HepG2 (cell line): ENCODE data around the gene KDM1B. TPM values are rescaled to one million over a fixed set of nuclear protein-coding genes. Genes with fewer than 3 reads are reported as not detected.

Experiments
- ATAC-seq: fragments of 200-7000 bp; cut with Tn5 transposase; 3 replicates; pipeline ENCODE4 v1.9.1; 2020; ENCODE audit warnings: mild to moderate bottlenecking, moderate library complexity
- BruUV-seq: library from RNA; stranded (reverse); fragments of 400-500 nt; replicated peaks from 2 replicates; lab custom pipeline; 2021; lab: Mats Ljungman, UMichigan
- CTCF ChIA-PET: fragments of 300-600 bp; formaldehyde crosslinking; extraction: SDS; loops from one replicate; lab custom pipeline; 2021; ENCODE audit warnings: low total read pairs, inconsistent platforms, low intra/inter-chr PET ratio; lab: Yijun Ruan, JAX
- POLR2A ChIA-PET: fragments of 350-600 bp; sonication (Branson Sonifier 250); formaldehyde crosslinking; loops from one replicate; lab custom pipeline; 2020; ENCODE audit warnings: antibody characterized with exemption, inconsistent platforms; lab: Yijun Ruan, JAX
- DNase-seq: peaks from one replicate; pipeline ENCODE4 v3.0.0-alpha.2; 2015; ENCODE audit warnings: low spot score
- FAIRE-seq: peaks from 3 replicates; lab custom pipeline; 2011; peaks lifted over from hg19 to GRCh38; lab: Jason Lieb, UNC
- H2AFZ ChIP-seq: one replicate; pipeline ENCODE4 v1.6.1; 2011; ENCODE audit warnings: low read length, inconsistent platforms
- H3K27ac ChIP-seq: fragments of 300-600 bp; 3 replicates; pipeline ENCODE4 v1.8.0; 2011; ENCODE audit warnings: mixed run types, mild to moderate bottlenecking, mixed read lengths, low read length, inconsistent platforms; ENCODE audit not compliant: insufficient read depth; ENCODE audit errors: extremely low read length
- H3K27me3 ChIP-seq, 2 experiments: fragments of 200-600 bp in 1 of 2; 2 replicates in 1 of 2; 3 replicates in 1 of 2; pipeline versions ENCODE4 v1.6.0 to v1.8.0; 2011; ENCODE audit warnings: low read length in 2 of 2, mild to moderate bottlenecking in 2 of 2, moderate library complexity in 2 of 2, inconsistent platforms in 1 of 2; ENCODE audit not compliant: insufficient read depth in 2 of 2, control insufficient read depth in 1 of 2
- H3K36me3 ChIP-seq, 2 experiments: fragments of 200-600 bp in 1 of 2; replicated peaks in 1 of 2; 2 replicates in 1 of 2; 3 replicates in 1 of 2; pipeline versions ENCODE4 v1.5.1 to v1.8.0; 2011; ENCODE audit warnings: low read length in 2 of 2, inconsistent platforms in 1 of 2; ENCODE audit not compliant: insufficient read depth in 2 of 2, control insufficient read depth in 1 of 2
- H3K4me1 ChIP-seq: 2 replicates; pipeline ENCODE4 v1.5.1; 2012; ENCODE audit warnings: low read length, inconsistent platforms; ENCODE audit not compliant: insufficient read depth
- H3K4me2 ChIP-seq: 2 replicates; pipeline ENCODE4 v1.6.0; 2011; ENCODE audit warnings: low read depth, low read length, inconsistent platforms
- H3K4me3 ChIP-seq, 3 experiments: fragments of 200-600 bp in 1 of 3; sonication (generic), shearing (Covaris generic) in 1 of 3; replicated peaks in 1 of 3; 2 replicates each; pipeline ENCODE4 v1.5.1; 2011 to 2016; ENCODE audit warnings: low read length in 3 of 3, inconsistent platforms in 2 of 3, low read depth in 2 of 3, mild to moderate bottlenecking in 2 of 3, control low read depth in 1 of 3, mixed read lengths in 1 of 3; ENCODE audit not compliant: insufficient read depth in 1 of 3
- H3K79me2 ChIP-seq: one replicate; pipeline ENCODE4 v1.6.1; 2011; ENCODE audit warnings: low read length, inconsistent platforms; ENCODE audit not compliant: insufficient read depth
- H3K9ac ChIP-seq: 2 replicates; pipeline ENCODE4 v1.6.0; 2011; ENCODE audit warnings: mild to moderate bottlenecking, low read depth, low read length, inconsistent platforms; ENCODE audit not compliant: insufficient read depth
- H3K9me3 ChIP-seq: 2 replicates; pipeline ENCODE4 v1.5.1; 2012; ENCODE audit warnings: mild to moderate bottlenecking, low read length
- H4K20me1 ChIP-seq: 2 replicates; pipeline ENCODE4 v1.6.0; 2011; ENCODE audit warnings: inconsistent platforms, mild to moderate bottlenecking, low read length, moderate library complexity; ENCODE audit not compliant: insufficient read depth
- CBX1 ChIP-seq: IDR thresholded peaks from one replicate; pipeline ENCODE4 v1.6.1; 2016; ENCODE audit warnings: antibody characterized with exemption, low read depth
- DNMT3B ChIP-seq: conservative IDR thresholded peaks from 2 replicates; pipeline ENCODE4 v1.6.1; 2016; ENCODE audit warnings: missing biosample characterization, control low read depth
- ELF4 ChIP-seq: sonication (generic); formaldehyde crosslinking; IDR thresholded peaks from 2 replicates; pipeline ENCODE4 v1.5.0; 2020; ENCODE audit warnings: missing genetic modification reagents, mild to moderate bottlenecking, moderate library complexity, borderline replicate concordance
- EP300 ChIP-seq, 3 experiments: sonication (generic) in 1 of 3; formaldehyde crosslinking in 1 of 3; IDR thresholded peaks; 2 replicates each; pipeline versions ENCODE4 v1.5.1 to v1.6.1; 2011 to 2020; ENCODE audit warnings: low read depth in 2 of 3, low read length in 2 of 3, borderline replicate concordance in 1 of 3, improper control_type of control experiment in 1 of 3, mild to moderate bottlenecking in 1 of 3, missing genetic modification reagents in 1 of 3, moderate library complexity in 1 of 3
- FOSL2 ChIP-seq: sonication (generic); formaldehyde crosslinking; IDR thresholded peaks from 2 replicates; pipeline ENCODE4 v1.4.0; 2020; ENCODE audit warnings: missing genetic modification reagents
- FOXP1 ChIP-seq, 2 experiments: fragments of 450-650 bp in 1 of 2; IDR thresholded peaks; 2 replicates each; pipeline ENCODE4 v1.6.1; 2017 to 2018; ENCODE audit warnings: antibody characterized with exemption in 1 of 2
- JUND ChIP-seq: sonication (generic); formaldehyde crosslinking; IDR thresholded peaks from 2 replicates; pipeline ENCODE4 v1.8.0; 2022; ENCODE audit warnings: mild to moderate bottlenecking, missing genetic modification reagents
- LCORL ChIP-seq, 2 experiments: fragments of 450-650 bp in 1 of 2; sonication (generic) in 1 of 2; formaldehyde crosslinking in 1 of 2; IDR thresholded peaks; 2 replicates each; pipeline versions ENCODE4 v1.5.0 to v1.6.1; 2017 to 2020; ENCODE audit warnings: antibody characterized with exemption in 1 of 2, missing genetic modification reagents in 1 of 2
- MATR3 ChIP-seq: sonication (generic); formaldehyde crosslinking; IDR thresholded peaks from 2 replicates; pipeline ENCODE4 v1.4.0; 2020; ENCODE audit warnings: missing genetic modification reagents
- TCF7 ChIP-seq: sonication (generic); IDR thresholded peaks from 2 replicates; pipeline ENCODE4 v1.6.1; 2016; ENCODE audit warnings: antibody characterized with exemption, low read depth
- THAP11 ChIP-seq: IDR thresholded peaks from 2 replicates; pipeline ENCODE4 v1.6.1; 2016; ENCODE audit warnings: missing biosample characterization, missing genetic modification reagents
- ZNF20 ChIP-seq: sonication (generic); formaldehyde crosslinking; IDR thresholded peaks from 2 replicates; pipeline ENCODE4 v1.4.0; 2020; ENCODE audit warnings: mild to moderate bottlenecking, moderate library complexity, missing genetic modification reagents
- ZNF891 ChIP-seq: sonication (generic); formaldehyde crosslinking; IDR thresholded peaks from 2 replicates; pipeline ENCODE4 v1.5.0; 2020; ENCODE audit warnings: mild to moderate bottlenecking, missing genetic modification reagents
- WGBS: methylation state at CpG from one replicate; pipeline ENCODE4 v1.1.6; 2017; ENCODE audit warnings: low lambda C conversion rate; 5-methylcytosine and 5-hydroxymethylcytosine counted together
- in situ Hi-C: cut with HindIII; loops from 2 replicates; pipeline ENCODE4 v1.10.0; 2017; ENCODE audit warnings: low pct_unique_long_range_greater_than_20kb; ENCODE audit not compliant: extremely low pct_ligation_motif_present
- intact Hi-C: fragments of 100-400 bp; cut with micrococcal nuclease; formaldehyde crosslinking; loops from one replicate; pipeline ENCODE4 v1.10.0; 2022; ENCODE audit not compliant: unreplicated experiment
- polyA plus RNA-seq, 8 experiments: library from polyadenylated mRNA; depleted of rRNA in 3 of 8; stranded (reverse) in 7 of 8; unstranded in 1 of 8; fragments of >200 nt; fragmentation: Illumina TruSeq in 4 of 8; extraction: Trizol in 4 of 8; gene quantifications; 2 replicates each; pipeline versions ENCODE4 v1.2.1 to v1.2.3, GENCODE V29; 2011 to 2016; ENCODE audit warnings: low read depth in 4 of 8, missing spikeins in 1 of 8, mixed read lengths in 1 of 8; ENCODE audit not compliant: insufficient read depth in 1 of 8
- total RNA-seq, 5 experiments: library from RNA; depleted of rRNA; stranded (reverse); fragments of >200 nt; fragmentation: Illumina TruSeq; extraction: Trizol; gene quantifications; 2 replicates each; pipeline ENCODE4 v1.2.3, GENCODE V29; 2016; ENCODE audit warnings: low read depth in 1 of 5

Gene KDM1B
- total and polyA plus RNA-seq, 2 of the 13 experiments (the other 11 are each of a cell fraction or from before 2014, with no cell fraction given): 9.8 to 13.2 TPM

GRCh38 chr6:18240230-18240629, 85.0 kb downstream of the KDM1B start:
- H3K27me3 ChIP-seq: no peaks in the 10 kb centered on the region
- POLR2A ChIA-PET: no interaction called here
- no peaks in the 10 kb centered on the region for H4K20me1 ChIP-seq
- peaks cover 10% of the 10 kb centered on the region for H3K79me2 ChIP-seq
- peaks cover 27% of the 10 kb centered on the region for H3K4me1 ChIP-seq
- no peak overlapping the region for H3K9ac ChIP-seq
- no peak overlapping the region for H3K4me3 ChIP-seq
- CTCF ChIA-PET: no interaction called here
- H3K9me3 ChIP-seq: no peaks in the 10 kb centered on the region
- H3K27ac ChIP-seq: no peak overlapping the region
- DNase-seq (no peak), ATAC-seq (no peak), FAIRE-seq (no peak)
- H3K36me3 ChIP-seq: peaks cover 21 to 75% of the 10 kb centered on the region in 2 experiments
- intact Hi-C loops: no loop called here
- no peak overlapping the region for H3K4me2 ChIP-seq
- 76% methylated on average over 2 of the region's 2 CpGs for WGBS
- no peak overlapping the region for H2AFZ ChIP-seq
- in situ Hi-C loops: no loop called here
- no peak for TF ChIP-seq MATR3
- no peak for TF ChIP-seq ZNF20
- TF ChIP-seq DNMT3B (CRISPR knock-in tag): no peak
- no peak for TF ChIP-seq JUND (CRISPR knock-in tag)
- TF ChIP-seq CBX1: no peak
- BruUV-seq: no TSS peak

- CTCF ChIA-PET: no interaction called here
- 77% methylated on average over 1 of the region's 1 CpG for WGBS
- Histone ChIP-seq H3K9me3 (no peaks in the 10 kb centered on the region), H3K4me3 (no peak overlapping the region), H4K20me1 (no peaks in the 10 kb centered on the region), H2AFZ (no peak overlapping the region), H3K27ac (peak overlapping the region; percentile 7), H3K27me3 (no peaks in the 10 kb centered on the region), H3K9ac (no peak overlapping the region), H3K4me1 (peaks cover 27% of the 10 kb centered on the region), H3K4me2 (no peak overlapping the region), H3K36me3 (peaks cover 20 to 74% of the 10 kb centered on the region in 2 experiments), H3K79me2 (peaks cover 10% of the 10 kb centered on the region)
- ATAC-seq: peak; percentile 24; the same call in 1 of the 3 replicates
- intact Hi-C loops: no loop called here
- FAIRE-seq: no peak
- in situ Hi-C loops: no loop called here
- peak; percentile 43 for DNase-seq
- BruUV-seq: TSS peak; percentile 3
- POLR2A ChIA-PET: interaction anchor here (1.1 kb wide), 1 partner anchor 23 kb away, joined by 3 read pairs; the partner anchor contains the start of gene DEK
- no peak for TF ChIP-seq ELF4 (CRISPR knock-in tag)
- no peak for TF ChIP-seq FOXP1 (IDR thresholded peaks at IDR 0.05)
- TF ChIP-seq FOXP1 (CRISPR knock-in tag; IDR thresholded peaks at IDR 0.05): no peak
- TF ChIP-seq THAP11 (CRISPR knock-in tag): no peak
- TF ChIP-seq LCORL (IDR thresholded peaks at IDR 0.05): no peak
- no peak for TF ChIP-seq LCORL (CRISPR knock-in tag; IDR thresholded peaks at IDR 0.05)
- peak in 1 of 2 experiments; percentile 19; a peak in 1 of 4 replicates for TF ChIP-seq EP300 (IDR thresholded peaks at IDR 0.05; ENCODE audit: low read depth in 2 of 2, low read length in 2 of 2)
- TF ChIP-seq EP300 (CRISPR knock-in tag; IDR thresholded peaks at IDR 0.05; ENCODE audit: borderline replicate concordance): no peak
- TF ChIP-seq FOSL2 (CRISPR knock-in tag): peak; percentile 26; the same call in 1 of the 2 replicates
- TF ChIP-seq TCF7: peak; percentile 56; the same call in 1 of the 2 replicates
- no peak for TF ChIP-seq ZNF891 (CRISPR knock-in tag)
These were observed 86.2 kb downstream of the KDM1B start for GRCh38 chr6:18241208-18242038.
